Ecto neural progenitor cell (in vitro differentiated cells): ENCODE measurements around the gene FAM171A1.
A peak's percentile ranks its signal among the peaks of the same experiment; 100 is the strongest.
"Not testable (repeated sequence)": the region's sequence is repeated elsewhere in the genome, so short reads cannot be mapped to it uniquely, and the experiment has no call there.

Source experiments
- DNase-seq: peaks from one replicate; pipeline ENCODE4 v3.0.0-alpha.2; 2018; ENCODE audit warnings: low spot score

Gene FAM171A1

GRCh38 chr10:15370856-15371701 lies at the start of gene FAM171A1:
FAM171A1 (minus strand) TSS chr10:15371289; CDS start chr10:15371052, 237 bp downstream.
- DNase-seq: peak; percentile 80

DNA sequence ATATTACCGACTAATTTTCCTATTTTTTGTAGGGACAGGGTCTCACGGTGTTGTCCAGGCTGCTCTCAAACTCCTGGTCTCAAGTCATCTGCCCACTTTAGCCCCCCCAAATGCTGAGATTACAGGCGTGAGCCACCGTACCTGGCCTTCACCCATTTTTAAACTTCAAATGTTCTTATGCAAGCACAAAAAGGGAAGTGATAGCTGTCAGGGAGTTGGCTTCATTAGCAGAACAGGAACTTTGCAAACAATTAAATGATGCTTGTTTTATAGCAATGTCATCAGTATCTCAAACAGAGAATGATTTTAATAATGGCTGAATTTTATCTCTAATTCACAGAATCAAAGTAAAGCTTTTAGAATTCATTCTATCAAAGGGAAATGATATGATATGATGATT lies 49.8 kb upstream of the FAM171A1 start:
- DNase-seq: no peak

- no peak for DNase-seq
Observed at GRCh38 chr10:15419279-15419874, 48.3 kb upstream of the FAM171A1 start.

GRCh38 chr10:15416034-15416433 lies 44.9 kb upstream of the FAM171A1 start:
- no peak for DNase-seq

GRCh38 chr10:15411010-15411409 lies 39.9 kb upstream of the FAM171A1 start:
- no peak for DNase-seq

DNA sequence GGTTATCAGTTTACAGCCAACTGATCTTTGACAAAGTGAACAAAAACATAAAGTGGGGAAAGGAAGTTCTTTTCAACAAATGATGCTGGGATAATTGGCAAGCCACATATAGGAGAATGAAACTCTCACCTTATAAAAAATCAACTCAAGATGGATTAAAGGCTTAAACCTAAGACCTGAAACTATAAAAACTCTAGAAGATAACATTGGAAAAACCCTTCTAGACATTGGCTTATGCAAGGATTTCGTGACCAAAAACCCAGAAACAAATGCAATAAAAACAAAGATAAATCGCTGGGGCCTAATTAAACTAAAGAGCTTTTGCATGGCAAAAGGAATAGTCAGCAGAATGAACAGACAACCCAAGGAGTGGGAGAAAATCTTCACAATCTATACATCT lies 38.3 kb upstream of the FAM171A1 start:
- not testable (repeated sequence) for DNase-seq

- DNase-seq: no peak
Observed at GRCh38 chr10:15408557-15408956, 37.5 kb upstream of the FAM171A1 start.

DNA sequence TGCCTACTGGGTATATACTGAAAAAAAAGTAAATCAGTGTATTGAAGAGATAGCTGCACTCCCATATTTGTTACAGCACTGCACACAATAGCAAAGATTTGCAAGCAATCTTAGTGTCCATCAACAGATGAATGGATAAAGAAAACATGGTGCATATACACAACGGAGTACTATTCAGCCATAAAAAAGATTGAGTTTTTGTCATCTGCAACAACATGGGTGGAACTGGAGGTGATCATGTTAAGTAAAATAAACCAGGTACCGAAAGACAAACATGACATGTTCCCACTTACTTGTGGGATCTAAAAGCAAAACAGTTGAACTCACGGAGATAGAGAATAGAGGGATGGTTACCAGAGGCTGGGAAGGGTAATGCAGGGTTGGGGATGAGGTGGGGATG lies 34.2 kb upstream of the FAM171A1 start:
- no peak for DNase-seq

- DNase-seq: no peak
Observed at GRCh38 chr10:15401382-15401781, 30.3 kb upstream of the FAM171A1 start.

GRCh38 chr10:15400461-15400860 lies 29.4 kb upstream of the FAM171A1 start:
- DNase-seq: not testable (repeated sequence)

DNA sequence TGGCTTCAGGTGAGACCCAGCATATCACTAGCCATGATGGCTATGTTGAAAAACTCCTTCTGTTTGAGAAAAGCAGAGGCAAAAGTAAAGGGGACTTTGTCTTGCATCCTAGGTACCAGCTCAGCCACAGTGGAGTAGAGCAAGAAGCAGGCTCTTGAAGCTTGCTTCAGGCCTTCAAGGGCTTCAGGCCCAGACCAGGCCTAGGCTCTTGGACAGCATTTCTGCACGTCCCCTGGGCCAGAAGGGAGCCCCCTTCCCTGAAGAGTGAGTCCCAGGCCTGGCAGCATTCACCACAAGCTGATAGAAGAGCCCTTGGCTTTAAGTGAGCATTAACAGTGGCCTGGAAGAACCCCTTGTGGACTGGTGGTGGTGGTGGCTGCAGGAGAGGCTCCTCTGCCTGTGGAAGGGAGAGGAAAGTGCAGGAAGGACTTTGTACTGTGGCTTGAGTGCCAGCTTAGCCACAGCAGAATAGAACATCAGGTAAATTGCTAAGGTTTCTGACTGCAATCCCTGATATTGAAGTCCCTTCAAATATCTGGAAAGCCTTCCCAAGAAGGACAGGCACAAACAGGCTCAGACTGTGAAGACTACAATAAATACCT lies 28.1 kb upstream of the FAM171A1 start:
- no peak for DNase-seq

DNA sequence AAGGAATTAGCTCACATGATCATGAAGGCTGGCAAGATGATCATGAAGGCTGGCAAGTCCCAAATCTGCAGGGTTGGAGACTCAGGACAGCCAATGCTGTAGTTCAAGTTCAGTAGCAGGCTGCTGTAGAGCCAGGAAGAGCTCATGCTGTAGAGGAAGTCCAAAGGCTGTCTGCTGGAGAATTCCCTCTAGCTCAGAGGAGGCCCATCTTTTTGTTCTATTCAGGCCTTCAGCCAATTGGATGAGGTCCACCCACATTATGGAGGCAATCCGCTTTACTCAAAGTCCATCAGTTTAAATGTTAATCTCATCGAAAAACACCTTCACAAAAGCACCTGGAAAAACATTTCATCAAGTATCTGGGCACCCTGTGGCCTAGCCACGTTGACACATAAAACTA lies 24.8 kb upstream of the FAM171A1 start:
- DNase-seq: no peak

DNA sequence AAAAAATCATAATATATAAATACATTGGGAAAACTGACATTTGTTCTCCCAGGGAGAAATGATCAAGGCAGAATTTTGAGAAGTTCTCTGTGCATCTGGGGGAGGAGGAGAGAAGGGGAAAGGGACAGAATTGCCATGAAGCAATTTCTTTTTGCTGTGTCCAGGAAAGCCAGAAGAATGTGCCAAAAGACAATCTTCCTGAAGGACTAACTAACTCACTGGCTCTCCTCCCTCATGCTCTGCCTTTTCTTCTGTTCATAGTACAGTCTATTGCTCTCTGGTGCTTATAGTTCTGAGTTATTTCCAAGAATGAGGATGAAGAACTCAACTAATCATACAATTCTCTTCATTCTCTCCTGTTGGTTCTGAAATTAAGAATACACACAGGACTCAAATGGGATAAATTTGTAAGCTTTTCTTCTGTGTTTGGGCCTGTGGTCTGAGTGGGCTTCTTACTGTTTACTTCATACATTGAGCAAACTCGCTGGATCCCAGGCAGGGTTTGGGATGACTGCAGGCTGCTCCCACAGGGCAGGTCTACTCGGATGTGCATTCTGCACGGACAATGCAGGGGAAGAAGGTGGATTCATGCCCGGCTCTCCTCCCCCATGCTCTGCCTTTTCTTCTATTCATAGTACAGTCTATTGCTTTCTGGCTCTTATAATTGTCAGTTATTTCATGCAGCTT lies 22.2 kb upstream of the FAM171A1 start:
- DNase-seq: no peak

DNA sequence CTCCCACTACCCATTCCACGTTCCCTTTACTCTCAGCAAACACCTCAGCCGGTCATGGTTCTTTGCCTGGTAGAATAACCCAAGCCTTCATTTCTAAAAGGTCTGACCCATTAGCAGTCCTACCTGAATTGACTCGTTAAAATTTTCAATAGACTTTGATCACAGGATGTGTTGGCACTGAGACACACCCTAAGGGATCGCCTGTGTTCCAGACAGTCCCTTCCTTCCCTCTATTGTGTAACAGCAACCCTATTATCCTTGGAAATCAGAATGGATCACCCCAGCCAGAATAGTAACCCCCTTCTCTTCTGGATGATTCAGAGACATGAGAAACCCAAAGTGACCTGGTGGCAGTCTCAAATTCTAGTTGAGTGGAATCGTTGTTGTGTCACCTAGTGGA lies 20.4 kb upstream of the FAM171A1 start:
- no peak for DNase-seq

DNA sequence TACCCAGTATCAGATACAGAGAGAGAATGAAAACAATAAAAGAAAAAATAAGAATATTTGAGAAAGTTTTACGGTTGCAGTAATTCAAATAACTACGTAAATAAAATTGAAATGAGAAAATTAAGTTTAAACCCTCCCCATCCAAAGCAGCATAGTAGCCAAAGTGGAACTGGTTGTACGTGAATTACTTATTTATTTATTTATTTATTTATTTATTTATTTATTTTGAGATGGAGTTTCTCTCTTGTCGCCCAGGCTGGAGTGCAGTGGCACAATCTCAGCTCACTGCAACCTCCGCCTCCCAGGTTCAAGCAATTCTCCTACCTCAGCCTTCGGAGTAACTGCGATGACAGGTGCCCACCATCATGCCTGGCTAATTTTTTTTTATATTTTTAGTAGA lies 17.1 kb upstream of the FAM171A1 start:
- not testable (repeated sequence) for DNase-seq

DNA sequence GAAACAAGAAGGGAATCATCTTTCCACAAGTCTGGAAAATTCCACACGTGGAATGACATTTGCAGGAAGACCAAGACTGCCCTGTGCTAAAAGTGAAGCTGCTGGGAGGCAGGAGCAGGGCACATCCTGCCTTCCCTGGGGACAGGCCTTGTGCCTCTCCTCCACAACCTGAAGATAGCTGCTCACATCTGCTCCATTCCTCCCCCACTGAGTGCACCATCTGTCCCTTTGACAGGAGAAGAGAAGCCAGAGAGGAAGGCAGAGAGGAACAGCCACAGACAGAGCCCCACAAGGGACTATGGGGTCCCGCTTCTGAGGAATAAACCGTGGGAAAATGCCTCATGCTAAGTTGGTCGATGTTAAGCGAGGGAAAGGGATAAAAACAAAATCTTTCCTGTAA lies 15.9 kb upstream of the FAM171A1 start:
- DNase-seq: no peak

GRCh38 chr10:15385552-15386455 lies 14.7 kb upstream of the FAM171A1 start:
- no peak for DNase-seq

DNA sequence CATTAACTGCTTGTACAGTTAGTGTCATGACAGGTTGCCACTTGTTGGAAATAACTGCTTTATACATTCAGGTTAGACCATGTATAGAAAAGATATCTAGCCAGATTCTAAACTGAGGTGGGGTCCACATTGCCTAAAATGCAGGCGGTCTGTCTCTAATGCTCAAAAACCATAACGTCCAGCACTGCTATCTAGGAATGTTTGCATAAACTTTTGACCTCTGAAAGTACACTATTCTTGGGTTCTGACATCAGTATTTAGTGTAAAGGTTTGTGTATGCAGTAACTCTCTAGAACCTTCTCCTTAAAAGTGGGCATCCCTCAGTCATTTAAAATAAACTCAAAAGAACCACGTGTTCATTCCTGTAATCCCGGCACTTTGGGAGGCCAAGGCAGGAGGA lies 10.3 kb upstream of the FAM171A1 start:
- DNase-seq: no peak

GRCh38 chr10:15379078-15379477 lies 8.0 kb upstream of the FAM171A1 start:
- no peak for DNase-seq

DNA sequence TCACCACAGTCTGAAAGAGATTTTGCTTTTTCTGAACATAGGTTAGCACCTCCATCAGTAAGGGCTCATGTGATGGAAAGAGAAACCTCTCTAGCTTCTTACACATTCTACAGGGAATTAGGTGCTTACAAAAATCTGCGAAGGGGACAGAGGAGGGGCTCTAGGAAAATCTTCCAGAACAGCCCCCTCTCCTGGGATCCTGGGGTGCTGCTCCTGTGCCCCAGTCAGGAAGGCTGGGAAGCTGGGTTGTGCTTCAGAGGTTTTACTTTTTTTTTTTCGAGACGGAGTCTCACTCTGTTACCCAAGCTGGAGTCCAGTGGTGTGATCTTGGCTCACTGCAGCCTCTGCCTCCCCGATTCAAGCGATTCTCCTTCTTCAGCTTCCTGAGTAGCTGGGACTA lies 7.5 kb upstream of the FAM171A1 start:
- DNase-seq: no peak

- no peak for DNase-seq
Observed at GRCh38 chr10:15374566-15374965, 3.5 kb upstream of the FAM171A1 start.

GRCh38 chr10:15374156-15374555 lies 3.1 kb upstream of the FAM171A1 start:
- no peak for DNase-seq
